ENCODE data around the gene CARD10. TPM values are rescaled to one million over a fixed set of nuclear protein-coding genes. Genes with fewer than 3 reads are reported as not detected.

The CARD10 gene
- total RNA-seq, 1 experiment from 2014 or later, result 17.7 TPM

DNA sequence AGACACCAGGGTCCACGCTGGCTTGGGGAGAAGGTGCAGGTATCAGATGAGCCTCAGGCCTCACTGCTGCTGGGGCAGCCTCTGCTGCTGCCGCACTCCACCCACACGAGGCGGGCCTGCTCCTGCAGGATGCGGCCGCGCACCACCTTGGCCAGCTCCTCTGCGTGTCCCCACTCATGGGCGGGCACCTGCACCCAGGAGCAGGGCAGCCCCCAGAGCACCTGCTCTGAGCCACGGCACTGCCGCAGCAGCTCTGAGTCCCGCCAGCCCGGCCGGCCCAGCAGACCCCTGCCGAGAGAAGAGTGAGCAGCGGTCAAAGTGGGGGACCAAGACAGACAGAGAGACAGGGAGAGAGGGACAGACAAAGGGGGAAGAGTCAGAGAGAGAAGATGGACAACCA, 28.1 kb downstream of the CARD10 start:
- Histone ChIP-seq H3K9ac (ENCODE audit: extremely low read depth, insufficient read length, low read length) (no peak overlapping the region), H3K79me2 (ENCODE audit: insufficient read depth, low read length) (no peaks in the 10 kb centered on the region), H3K27me3 (ENCODE audit: insufficient read depth, low read length) (no peaks in the 10 kb centered on the region), H4K20me1 (ENCODE audit: control insufficient read depth, insufficient read depth, insufficient read length) (no peaks in the 10 kb centered on the region), H3K23me2 (ENCODE audit: insufficient read length, low read depth, low read length, poor library complexity, severe bottlenecking) (peaks cover 4% of the 10 kb centered on the region), H2BK20ac (ENCODE audit: low read depth, low read length, poor library complexity, severe bottlenecking) (no peak overlapping the region), H3K9me3 (ENCODE audit: control insufficient read depth, low read depth, low read length) (no peaks in the 10 kb centered on the region), H2AK5ac (ENCODE audit: insufficient read length, low read length) (no peak overlapping the region), H4K8ac (replicated peaks; ENCODE audit: insufficient read length, low read depth, low read length) (no peak overlapping the region), H3K4me1 (ENCODE audit: insufficient read depth, low read length) (peaks cover 20% of the 10 kb centered on the region; the same call in 1 of the 2 replicates), H4K5ac (ENCODE audit: insufficient read length, low read depth, low read length) (no peak overlapping the region), H2BK120ac (ENCODE audit: low read depth, low read length, poor library complexity, severe bottlenecking) (no peak overlapping the region), H2BK5ac (ENCODE audit: insufficient read length, low read length) (no peak overlapping the region), H2BK15ac (ENCODE audit: low read depth, low read length) (no peak overlapping the region), H2AFZ (ENCODE audit: low read length) (no peak overlapping the region), H2BK12ac (ENCODE audit: insufficient read length, low read depth, low read length) (no peak overlapping the region), H3K4ac (ENCODE audit: low read depth, low read length) (no peak overlapping the region), H3K27ac (ENCODE audit: insufficient read length, low read depth, low read length) (no peak overlapping the region), H3K56ac (ENCODE audit: insufficient read length, low read depth, low read length) (no peak overlapping the region), H3K4me2 (ENCODE audit: insufficient read depth, insufficient read length, low read length) (no peak overlapping the region), H4K91ac (ENCODE audit: insufficient read length, low read depth, low read length) (no peak overlapping the region), H3T11ph (ENCODE audit: low read length) (no peak overlapping the region), H3K18ac (ENCODE audit: insufficient read length, low read depth, low read length) (no peak overlapping the region), H3K79me1 (ENCODE audit: insufficient read depth, low read depth, low read length, poor library complexity, severe bottlenecking) (no peaks in the 10 kb centered on the region), H3K23ac (ENCODE audit: insufficient read length, low read depth, low read length) (no peak overlapping the region), H3K14ac (ENCODE audit: insufficient read depth, low read length) (no peak overlapping the region)
- peaks cover 1 to 25% (median 17%) of the 10 kb centered on the region in 3 experiments; a peak in 4 of 7 replicates for H3K36me3 Mint-ChIP-seq (ENCODE audit: insufficient read depth in 1 of 3, low read depth in 3 of 3)
- no peak overlapping the region for H3K4me3 Mint-ChIP-seq
- H3K9me3 Mint-ChIP-seq, result no peaks in the 10 kb centered on the region
- no CpG with 5 or more reads among the region's 16 CpGs for WGBS (ENCODE audit: extremely low coverage, insufficient read length, low lambda C conversion rate)
- H3K4me1 Mint-ChIP-seq, result peaks cover 35 to 63% of the 10 kb centered on the region in 2 experiments
- H3K27me3 Mint-ChIP-seq (ENCODE audit: low read depth), result peaks cover 4% of the 10 kb centered on the region; the same call in 1 of the 2 replicates
- TF ChIP-seq CTCF (conservative IDR thresholded peaks at IDR 0.05), result no peak
- no peak overlapping the region for H3K27ac Mint-ChIP-seq
- DNase-seq, result no peak
